OCI-LY3 (cell line): ENCODE data around the gene KRT85.

Experiments used
- H2AFZ ChIP-seq: fragments of 200-600, 300-600 bp; shearing (Covaris generic); 2 replicates; pipeline ENCODE4 v1.6.0; 2014; ENCODE audit warnings: antibody characterized with exemption, low read depth, low read length
- H3K27ac ChIP-seq: fragments of 200-600, 300-600 bp; sonication (generic); 2 replicates; pipeline ENCODE4 v1.5.1; 2014; ENCODE audit warnings: mild to moderate bottlenecking, low read length, moderate library complexity, mixed read lengths
- H3K27me3 ChIP-seq: fragments of 200-600, 300-600 bp; sonication (generic); 2 replicates; pipeline ENCODE4 v1.6.1; 2014; ENCODE audit warnings: low read depth, low read length, mixed read lengths
- H3K36me3 ChIP-seq: fragments of 200-600, 300-600 bp; sonication (generic); replicated peaks from 2 replicates; pipeline ENCODE3; 2014; ENCODE audit warnings: low read depth, low read length, mixed read lengths
- H3K4me1 ChIP-seq: fragments of 300-600, 200-600 bp; sonication (generic); 2 replicates; pipeline ENCODE4 v1.6.1; 2014; ENCODE audit warnings: low read length, mixed read lengths
- H3K4me2 ChIP-seq: fragments of 200-600, 300-600 bp; sonication (generic); 2 replicates; pipeline ENCODE4 v1.6.1; 2014; ENCODE audit warnings: low read length, mixed read lengths
- H3K4me3 ChIP-seq: fragments of 300-600, 200-600 bp; sonication (generic); 2 replicates; pipeline ENCODE4 v1.5.1; 2014; ENCODE audit warnings: antibody characterized with exemption, mild to moderate bottlenecking, low read length, moderate library complexity
- H3K79me2 ChIP-seq: fragments of 300-600, 200-600 bp; shearing (Covaris generic); 2 replicates; pipeline ENCODE4 v1.6.1; 2014; ENCODE audit warnings: mild to moderate bottlenecking, low read length, mixed read lengths
- H3K9ac ChIP-seq: fragments of 300-600, 200-600 bp; shearing (Covaris generic); 2 replicates; pipeline ENCODE4 v1.6.0; 2014; ENCODE audit warnings: mild to moderate bottlenecking, low read length, moderate library complexity
- H3K9me3 ChIP-seq: fragments of 200-600, 300-600 bp; shearing (Covaris generic); 2 replicates; pipeline ENCODE4 v1.6.1; 2014; ENCODE audit warnings: low read length, mixed read lengths; ENCODE audit not compliant: insufficient read depth
- H4K20me1 ChIP-seq: fragments of 200-600, 300-600 bp; sonication (generic); 2 replicates; pipeline ENCODE4 v1.6.1; 2016; ENCODE audit warnings: low read length, mixed read lengths; ENCODE audit not compliant: insufficient read depth
- CTCF ChIP-seq: fragments of 200-600, 300-600 bp; sonication (generic); IDR thresholded peaks from 2 replicates; pipeline ENCODE4 v1.5.1; 2014; ENCODE audit warnings: antibody characterized with exemption, low read length, low read depth
- EZH2phosphoT487 ChIP-seq: fragments of 200-600 bp; shearing (Covaris generic); IDR thresholded peaks from 2 replicates; pipeline ENCODE4 v1.6.1; 2018; ENCODE audit warnings: antibody characterized with exemption, mixed run types, low read depth

KRT85 gene

GRCh38 chr12:52379536-52379935 is 12.3 kb upstream of the KRT85 start:
- Histone ChIP-seq H3K4me1 (peaks cover 6% of the 10 kb centered on the region), H3K4me2 (no peak overlapping the region), H4K20me1 (no peaks in the 10 kb centered on the region), H3K9ac (no peak overlapping the region), H3K36me3 (no peaks in the 10 kb centered on the region), H3K9me3 (no peaks in the 10 kb centered on the region), H3K79me2 (no peaks in the 10 kb centered on the region), H2AFZ (no peak overlapping the region), H3K4me3 (no peak overlapping the region), H3K27ac (no peak overlapping the region), H3K27me3 (peaks cover 24% of the 10 kb centered on the region; the same call in 1 of the 2 replicates)
- no peak for TF ChIP-seq EZH2phosphoT487
- no peak for TF ChIP-seq CTCF

GRCh38 chr12:52378091-52378490 is 10.8 kb upstream of the KRT85 start:
- Histone ChIP-seq H3K4me2 (no peak overlapping the region), H3K4me1 (peaks cover 6% of the 10 kb centered on the region), H3K4me3 (no peak overlapping the region), H3K27me3 (peaks cover 13% of the 10 kb centered on the region; the same call in 1 of the 2 replicates), H3K9me3 (no peaks in the 10 kb centered on the region), H2AFZ (no peak overlapping the region), H4K20me1 (no peaks in the 10 kb centered on the region), H3K9ac (no peak overlapping the region), H3K79me2 (no peaks in the 10 kb centered on the region), H3K27ac (no peak overlapping the region), H3K36me3 (no peaks in the 10 kb centered on the region)
- TF ChIP-seq EZH2phosphoT487 (no peak), CTCF (no peak)

GRCh38 chr12:52377266-52377665 is 10.0 kb upstream of the KRT85 start:
- TF ChIP-seq EZH2phosphoT487 (no peak), CTCF (no peak)
- Histone ChIP-seq H3K27me3 (peaks cover 13% of the 10 kb centered on the region; the same call in 1 of the 2 replicates), H3K36me3 (no peaks in the 10 kb centered on the region), H3K4me2 (no peak overlapping the region), H3K4me3 (no peak overlapping the region), H3K4me1 (no peaks in the 10 kb centered on the region), H3K27ac (no peak overlapping the region), H3K79me2 (no peaks in the 10 kb centered on the region), H3K9me3 (no peaks in the 10 kb centered on the region), H3K9ac (no peak overlapping the region), H2AFZ (no peak overlapping the region), H4K20me1 (no peaks in the 10 kb centered on the region)

- H3K9me3 ChIP-seq, result no peaks in the 10 kb centered on the region
- H3K36me3 ChIP-seq, result no peaks in the 10 kb centered on the region
- peaks cover 39% of the 10 kb centered on the region for H3K27me3 ChIP-seq
- no peak overlapping the region for H3K4me3 ChIP-seq
- H3K9ac ChIP-seq, result no peak overlapping the region
- no peak overlapping the region for H2AFZ ChIP-seq
- no peak overlapping the region for H3K4me2 ChIP-seq
- no peaks in the 10 kb centered on the region for H3K4me1 ChIP-seq
- no peaks in the 10 kb centered on the region for H4K20me1 ChIP-seq
- H3K27ac ChIP-seq, result no peak overlapping the region
- H3K79me2 ChIP-seq, result no peaks in the 10 kb centered on the region
- TF ChIP-seq CTCF (peak; percentile 72), EZH2phosphoT487 (no peak)
Measured at GRCh38 chr12:52372216-52373154, 5.2 kb upstream of the KRT85 start.
